Left renal pelvis (tissue), 4 donors: Measurements from ENCODE around the gene MCMBP. TPM values are rescaled to one million over a fixed set of nuclear protein-coding genes. Genes with fewer than 3 reads are reported as not detected.
A peak's percentile ranks its signal among the peaks of the same experiment; 100 is the strongest.

ENCODE experiments used
- DNase-seq, 4 donors: peaks; one replicate each; pipeline ENCODE4 v3.0.0-alpha.2; 2013; ENCODE audit warnings: low read depth in 4 of 4, low spot score in 3 of 4
- polyA plus RNA-seq, 4 donors: library from polyadenylated mRNA; unstranded; fragments of 120-200 nt; gene quantifications; one replicate each; pipeline ENCODE4 v1.2.1, GENCODE V29; 2013; ENCODE audit not compliant: insufficient read length in 4 of 4

MCMBP gene
- polyA plus RNA-seq, 4 donors = 54.1 to 72.5 (median 65.2) TPM

GRCh38 chr10:119786117-119786769, 86.4 kb downstream of the MCMBP start:
- peak in 3 of 4 donors; percentile 8 to 41 (median 10) for DNase-seq

- no peak for DNase-seq
These were observed 88.1 kb downstream of the MCMBP start for GRCh38 chr10:119784340-119785067.

- no peak for DNase-seq
These were observed 89.0 kb downstream of the MCMBP start for GRCh38 chr10:119783665-119784027.

- no peak for DNase-seq
These were observed 89.5 kb downstream of the MCMBP start for GRCh38 chr10:119782981-119783664.

GRCh38 chr10:119781498-119781897, 91.1 kb downstream of the MCMBP start:
- DNase-seq = no peak

- no peak for DNase-seq
These were observed 91.7 kb downstream of the MCMBP start for GRCh38 chr10:119780879-119781480.

Other genes starting within 250 kb of the MCMBP start
- gene BAG3, start 221.5 kb downstream of the MCMBP start, polyA plus RNA-seq = 10 to 100 TPM; 22.5 to 31.1 (median 28.2) TPM
- gene INPP5F, start 146.8 kb downstream of the MCMBP start, polyA plus RNA-seq = 10 to 100 TPM; 54.4 to 70.9 (median 59.3) TPM
- gene SEC23IP, start 19.9 kb upstream of the MCMBP start, polyA plus RNA-seq = 10 to 100 TPM; 64.6 to 85.9 (median 72.4) TPM